GM18868 (cell line): ENCODE results near the gene RFT1.

Source experiments
- ATAC-seq: cut with Tn5 transposase; IDR thresholded peaks from one replicate; pipeline ENCODE4 v1.9.1; 2021; ENCODE audit warnings: mild to moderate bottlenecking, moderate library complexity; ENCODE audit not compliant: unreplicated experiment

RFT1 gene

DNA sequence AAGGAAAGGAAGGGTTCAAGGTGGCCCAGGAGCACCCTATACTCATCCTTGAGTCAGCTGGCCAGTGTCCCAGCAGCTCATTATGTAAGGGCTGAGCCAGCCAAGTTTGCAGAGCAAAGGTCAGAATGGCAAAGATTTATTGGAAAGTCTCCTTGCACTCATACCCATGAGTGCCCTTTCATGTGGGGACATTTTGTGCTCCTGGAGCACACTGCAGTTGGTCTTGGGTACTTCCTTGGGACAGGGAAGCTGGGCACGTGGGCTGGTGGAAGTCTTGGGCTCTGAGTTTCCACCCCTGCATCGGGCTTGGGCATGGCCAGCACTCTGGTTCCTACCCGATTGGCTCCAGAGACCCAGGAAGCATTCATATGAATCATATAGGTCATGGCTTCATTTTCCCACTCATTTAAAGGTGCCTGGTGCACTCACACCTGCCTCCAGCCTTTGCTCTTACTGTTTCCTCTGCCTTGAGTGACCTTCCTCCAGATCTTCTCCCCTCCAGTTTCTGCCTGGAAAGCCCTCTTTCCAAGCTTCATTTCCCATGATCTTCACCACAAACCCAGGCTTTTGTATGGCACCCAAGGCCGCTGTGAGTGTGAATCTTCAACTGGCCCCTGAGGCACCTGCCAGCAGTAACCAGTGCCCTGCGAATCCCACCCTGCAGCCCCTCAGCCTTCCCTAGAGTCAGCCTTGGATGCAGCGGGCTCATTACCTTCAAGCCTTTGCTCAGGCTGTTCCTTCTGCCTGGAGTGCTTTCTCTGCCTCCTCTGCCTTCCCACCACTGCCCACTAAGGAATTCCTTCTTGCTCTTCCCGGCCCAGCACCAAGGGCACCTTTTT is 20.2 kb upstream of the RFT1 start:
- ATAC-seq = no peak

- no peak for ATAC-seq
These were observed 19.5 kb upstream of the RFT1 start for GRCh38 chr3:53149699-53150098.

- no peak for ATAC-seq
These were observed 18.9 kb upstream of the RFT1 start for GRCh38 chr3:53149006-53149690.

DNA sequence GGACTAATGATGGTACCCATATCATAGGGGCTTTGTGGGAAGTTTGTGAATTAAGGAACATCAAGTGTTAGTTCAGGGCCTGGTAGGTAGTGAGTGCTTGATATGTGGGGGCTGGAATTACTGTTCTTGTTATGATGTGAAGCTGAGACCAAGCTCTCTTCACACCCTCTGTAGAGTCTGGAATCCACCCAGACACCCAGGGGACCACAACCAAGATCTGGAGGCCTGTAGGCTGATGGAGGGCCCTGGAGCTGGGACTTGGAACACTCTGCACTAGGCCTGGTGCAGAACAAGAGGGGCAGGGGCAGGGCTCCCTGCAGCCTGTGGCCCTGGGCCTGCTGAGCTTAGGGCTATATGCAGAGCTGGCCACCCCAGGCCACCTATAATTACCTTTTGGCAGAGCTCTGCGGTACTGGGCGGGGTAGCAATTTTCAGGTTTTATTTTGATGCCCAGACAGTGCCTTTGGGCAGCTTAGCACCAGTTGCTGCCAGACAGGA is 17.7 kb upstream of the RFT1 start:
- no peak for ATAC-seq

DNA sequence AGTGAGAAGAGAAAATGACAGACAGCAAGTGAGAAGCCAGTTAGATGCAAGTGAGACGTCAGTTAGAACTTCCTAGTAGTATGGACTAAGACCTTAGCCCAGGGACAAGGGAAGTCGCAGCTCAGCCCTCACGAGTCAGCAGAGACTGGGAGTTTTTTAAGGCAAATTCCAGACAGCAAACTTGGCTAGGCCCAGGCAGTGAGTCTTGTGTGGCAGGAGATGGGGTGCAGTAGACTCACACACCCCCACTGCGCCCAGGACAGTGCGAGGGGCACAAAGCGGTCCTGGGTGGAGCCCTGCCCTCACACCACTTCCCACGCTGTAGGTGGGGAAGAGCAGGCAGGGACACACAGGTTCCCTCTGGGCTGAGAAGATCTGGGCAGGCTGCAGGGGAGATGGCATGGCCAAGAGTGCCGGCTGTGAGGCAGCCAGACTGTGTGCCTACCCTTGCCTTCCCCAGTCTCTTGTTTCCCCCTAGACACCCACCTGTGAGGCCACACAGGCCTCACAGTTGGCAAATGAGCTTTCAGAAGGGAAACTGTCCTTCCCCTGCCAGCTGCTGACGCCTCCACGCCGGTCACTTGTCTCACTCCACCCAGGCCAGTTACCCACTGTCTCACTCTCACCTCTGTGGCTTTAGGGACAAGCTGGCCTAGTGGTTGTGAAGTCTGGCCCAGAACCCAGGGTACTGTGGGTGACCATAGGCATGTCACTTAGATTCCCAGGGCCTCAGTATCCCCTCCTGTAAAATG is 17.1 kb upstream of the RFT1 start:
- ATAC-seq = no peak

- ATAC-seq = no peak
These were observed 16.2 kb upstream of the RFT1 start for GRCh38 chr3:53146319-53146891.

GRCh38 chr3:53145713-53146080 is 15.5 kb upstream of the RFT1 start:
- ATAC-seq = no peak

- ATAC-seq = no peak
These were observed 14.9 kb upstream of the RFT1 start for GRCh38 chr3:53144862-53145712.

DNA sequence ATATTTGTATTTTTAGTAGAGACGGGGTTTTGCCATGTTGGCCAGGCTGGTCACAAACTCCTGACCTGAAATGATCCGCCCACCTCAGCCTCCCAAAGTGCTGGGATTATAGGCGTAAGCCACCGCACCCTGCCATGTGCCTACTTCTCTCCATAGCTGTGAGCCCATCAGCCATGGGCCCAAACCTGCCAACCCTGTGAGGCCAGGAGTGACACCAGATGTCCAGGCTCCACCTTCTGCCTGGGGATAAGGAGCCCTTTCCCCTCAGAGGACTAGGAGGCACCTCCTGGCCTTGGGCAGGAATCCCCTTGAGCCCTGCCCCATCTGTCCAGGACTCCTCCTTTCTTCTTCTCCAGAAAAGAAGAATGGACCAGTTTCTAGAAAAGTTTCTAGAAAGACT is 14.2 kb upstream of the RFT1 start:
- no peak for ATAC-seq

DNA sequence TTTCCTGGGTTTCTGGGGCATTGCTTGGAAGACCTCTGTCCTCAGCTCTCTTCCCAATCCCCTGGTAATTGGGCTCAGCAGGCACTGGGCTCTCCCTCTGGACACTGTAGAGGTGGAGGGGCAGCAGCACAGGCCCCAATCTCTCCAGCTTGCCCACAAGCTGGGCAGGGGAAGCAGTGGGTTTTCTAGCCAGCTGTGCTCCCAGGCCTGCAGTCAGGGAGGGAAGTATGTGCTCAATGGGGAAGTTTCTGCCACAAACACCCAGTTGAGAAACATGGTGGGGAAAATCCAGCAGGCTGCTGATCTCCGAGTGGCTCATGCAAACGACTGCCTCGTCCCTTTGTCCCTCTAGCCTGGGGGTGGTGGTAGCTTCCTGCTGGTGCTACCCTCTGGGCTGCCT is 12.8 kb upstream of the RFT1 start:
- peak; percentile 54 for ATAC-seq

- no peak for ATAC-seq
These were observed 10.9 kb upstream of the RFT1 start for GRCh38 chr3:53140847-53141845.

DNA sequence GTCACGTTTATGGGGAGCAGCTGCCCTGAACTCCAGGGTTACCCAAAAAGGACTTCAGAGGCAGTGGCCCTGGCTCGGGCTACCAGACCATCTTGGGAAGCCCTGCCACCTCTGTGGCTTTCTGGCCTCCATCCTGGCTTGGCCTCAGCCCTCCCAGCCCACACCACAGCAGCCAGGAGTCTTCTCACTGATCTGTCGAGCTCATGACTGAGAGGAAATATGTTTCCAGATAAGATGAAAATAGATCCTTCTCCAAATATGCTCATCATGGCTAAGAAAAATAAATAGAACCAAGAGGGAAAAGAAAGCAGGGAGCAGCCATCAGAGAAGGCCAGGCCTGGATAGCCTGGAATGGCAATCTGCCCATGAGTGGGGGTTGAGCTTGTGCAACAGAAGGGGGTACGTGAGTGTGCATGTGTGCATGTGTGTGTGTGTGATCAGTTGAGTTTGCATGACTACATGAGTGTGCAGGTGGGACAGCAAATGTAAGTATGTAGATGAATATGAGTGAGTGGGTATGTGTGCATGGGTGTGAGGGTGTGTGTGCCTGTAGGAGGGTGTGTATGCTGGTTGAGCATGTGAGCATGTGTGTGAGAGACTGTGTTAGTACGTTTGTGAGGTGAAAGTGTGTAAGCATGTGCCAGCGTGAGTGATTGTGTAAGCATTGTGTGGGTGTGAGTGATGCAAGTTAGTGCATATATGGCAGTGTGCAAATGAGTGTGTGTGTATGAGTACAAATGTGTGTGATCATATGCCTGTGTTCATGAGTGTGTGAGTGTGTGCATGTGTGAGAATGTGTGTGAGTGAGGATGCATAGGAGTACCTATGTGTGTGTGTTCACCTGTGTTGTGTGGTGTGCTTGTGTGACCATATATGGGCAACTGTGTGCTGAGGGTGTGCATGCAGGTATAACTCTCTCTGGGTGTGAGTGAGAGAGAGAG is 9.9 kb upstream of the RFT1 start:
- no peak for ATAC-seq

DNA sequence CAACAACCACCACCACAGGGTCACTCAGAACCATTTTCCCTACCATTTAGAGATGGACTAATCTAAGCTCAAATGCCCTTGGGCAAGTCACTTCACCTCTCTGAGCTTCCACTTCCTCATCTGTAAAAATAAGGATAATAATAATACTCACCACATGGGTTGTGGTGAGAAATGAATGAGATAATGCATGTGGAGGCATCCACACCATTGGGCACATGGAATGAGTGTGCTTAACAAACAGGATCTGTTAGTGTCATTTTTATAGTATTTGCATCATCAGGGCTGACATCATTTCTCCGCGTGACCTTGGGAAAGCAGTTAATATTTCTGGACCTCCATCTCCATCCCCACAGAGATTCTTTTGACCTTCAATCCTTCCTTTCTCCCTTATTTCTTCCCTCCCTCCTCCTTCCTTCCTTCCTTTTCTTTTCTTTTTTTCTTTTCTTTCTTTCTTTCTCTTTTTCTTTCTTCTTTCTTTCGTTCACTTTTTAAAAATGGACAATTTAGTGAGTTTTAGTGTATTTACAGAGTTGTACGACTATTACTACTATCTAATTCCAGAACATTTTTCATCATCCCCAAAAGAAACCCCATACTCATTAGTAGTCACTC is 7.7 kb upstream of the RFT1 start:
- ATAC-seq = no peak

DNA sequence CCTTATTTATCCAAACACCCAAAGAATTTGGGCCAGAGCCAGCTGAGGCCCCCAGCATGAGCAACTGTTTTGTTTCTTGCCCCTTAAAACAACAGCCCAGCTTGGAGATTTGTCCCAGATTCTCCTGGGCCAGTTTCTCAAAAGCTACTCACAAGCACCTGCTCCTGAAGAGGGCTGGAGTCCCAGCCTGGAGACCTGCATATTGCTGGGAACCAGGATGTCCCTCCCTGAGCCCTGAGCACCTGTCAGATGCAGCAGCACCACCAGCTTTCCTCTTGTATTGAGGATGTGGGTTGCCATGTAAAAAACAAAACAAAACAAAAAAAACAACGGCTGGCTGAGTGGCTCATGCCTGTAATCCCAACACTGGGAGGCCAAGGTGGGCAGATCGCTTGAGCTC is 7.0 kb upstream of the RFT1 start:
- no peak for ATAC-seq

GRCh38 chr3:53134631-53135232 is 4.5 kb upstream of the RFT1 start:
- ATAC-seq = peak; percentile 64

DNA sequence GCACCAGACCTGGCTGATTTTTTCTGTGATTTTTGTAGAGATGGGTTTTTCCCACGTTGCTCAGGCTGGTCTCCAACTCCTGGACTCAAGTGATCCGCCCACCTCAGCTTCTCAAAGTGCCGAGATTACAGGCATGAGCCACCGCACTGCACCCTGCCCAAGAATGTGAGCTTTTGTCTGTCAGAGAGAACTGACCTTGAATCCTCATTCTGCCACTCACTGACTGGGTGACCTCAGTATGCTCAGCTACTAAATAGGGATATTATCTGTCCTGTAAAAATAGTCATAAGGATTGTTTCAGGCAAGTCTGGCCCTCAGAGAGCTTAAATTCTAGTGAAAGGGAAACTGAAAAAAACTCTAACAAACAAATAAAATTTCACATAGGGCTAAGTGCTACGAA is 2.1 kb upstream of the RFT1 start:
- no peak for ATAC-seq

- no peak for ATAC-seq
These were observed 861 bp upstream of the RFT1 start for GRCh38 chr3:53131096-53131495.
